K562 (cell line): Measurements from ENCODE around the gene SERGEF.

ENCODE experiments used
- BCL6 ChIP-seq: fragments of 250-450 bp; sonication (Bioruptor Pico); IDR thresholded peaks from 2 replicates; pipeline ENCODE4 v1.4.0; 2020
- EZH2 ChIP-seq: IDR thresholded peaks from 2 replicates; pipeline ENCODE4 v1.6.1; 2012; ENCODE audit warnings: low read depth, mild to moderate bottlenecking, inconsistent platforms, low read length, borderline replicate concordance
- POLR2A ChIP-seq: fragments of 450-650 bp; conservative IDR thresholded peaks from 2 replicates; pipeline ENCODE4 v1.6.1; 2016
- SREBF2 ChIP-seq: sonication (generic); formaldehyde crosslinking; IDR thresholded peaks from 2 replicates; pipeline ENCODE4 v1.4.0; 2020; ENCODE audit warnings: mild to moderate bottlenecking, missing genetic modification reagents
- ZNF274 ChIP-seq: IDR thresholded peaks from 2 replicates; pipeline ENCODE4 v1.6.1; 2011; ENCODE audit warnings: low read depth, mild to moderate bottlenecking, low read length, moderate library complexity, borderline replicate concordance
- TF ChIP-seq, protein P1 (sequence below), 3 experiments: IDR thresholded peaks in 2 of 3; conservative IDR thresholded peaks in 1 of 3; 2 replicates each; pipeline ENCODE4 v1.5.1; 2011 to 2012; ENCODE audit warnings: low read length in 3 of 3, mild to moderate bottlenecking in 3 of 3, control low read depth in 2 of 3, improper control_type of control experiment in 1 of 3, inconsistent platforms in 1 of 3, low read depth in 1 of 3, mixed read lengths in 1 of 3, moderate library complexity in 1 of 3; ENCODE audit not compliant: insufficient read depth in 2 of 3

- TF ChIP-seq BCL6 (CRISPR knock-in tag) = no peak
- TF ChIP-seq, protein P1, sequence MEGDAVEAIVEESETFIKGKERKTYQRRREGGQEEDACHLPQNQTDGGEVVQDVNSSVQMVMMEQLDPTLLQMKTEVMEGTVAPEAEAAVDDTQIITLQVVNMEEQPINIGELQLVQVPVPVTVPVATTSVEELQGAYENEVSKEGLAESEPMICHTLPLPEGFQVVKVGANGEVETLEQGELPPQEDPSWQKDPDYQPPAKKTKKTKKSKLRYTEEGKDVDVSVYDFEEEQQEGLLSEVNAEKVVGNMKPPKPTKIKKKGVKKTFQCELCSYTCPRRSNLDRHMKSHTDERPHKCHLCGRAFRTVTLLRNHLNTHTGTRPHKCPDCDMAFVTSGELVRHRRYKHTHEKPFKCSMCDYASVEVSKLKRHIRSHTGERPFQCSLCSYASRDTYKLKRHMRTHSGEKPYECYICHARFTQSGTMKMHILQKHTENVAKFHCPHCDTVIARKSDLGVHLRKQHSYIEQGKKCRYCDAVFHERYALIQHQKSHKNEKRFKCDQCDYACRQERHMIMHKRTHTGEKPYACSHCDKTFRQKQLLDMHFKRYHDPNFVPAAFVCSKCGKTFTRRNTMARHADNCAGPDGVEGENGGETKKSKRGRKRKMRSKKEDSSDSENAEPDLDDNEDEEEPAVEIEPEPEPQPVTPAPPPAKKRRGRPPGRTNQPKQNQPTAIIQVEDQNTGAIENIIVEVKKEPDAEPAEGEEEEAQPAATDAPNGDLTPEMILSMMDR (IDR thresholded peaks at IDR 0.05 in 2 of 3, conservative IDR thresholded peaks at IDR 0.05 in 1 of 3; ENCODE audit: insufficient read depth in 2 of 3, low read depth in 1 of 3, low read length in 3 of 3) = no peak
- no peak for TF ChIP-seq POLR2A
- TF ChIP-seq SREBF2 (CRISPR knock-in tag) = no peak
- TF ChIP-seq EZH2 = no peak
- no peak for TF ChIP-seq ZNF274
Measured at GRCh38 chr11:17764446-17765218, 248.2 kb downstream of the SERGEF start.
